HEK293 (cell line): Measurements from ENCODE around the gene CCN2.

Experiments
- CTCF ChIA-PET: fragments of 350-600 bp; formaldehyde crosslinking; extraction: SDS; loops from one replicate; lab custom pipeline; 2021; ENCODE audit warnings: antibody characterized with exemption; lab: Yijun Ruan, JAX
- POLR2A ChIA-PET: fragments of 300-600 bp; formaldehyde crosslinking; extraction: SDS; loops from one replicate; lab custom pipeline; 2020; ENCODE audit warnings: antibody characterized with exemption, inconsistent platforms; lab: Yijun Ruan, JAX
- H3K27ac ChIP-seq: fragments of 200-500 bp; sonication (Bioruptor generic); 2 replicates; pipeline ENCODE4 v1.5.1; 2014; ENCODE audit warnings: low read depth, low read length, control low read depth, inconsistent platforms; ENCODE audit errors: extremely low read depth
- H3K36me3 ChIP-seq, 2 experiments: fragments of 200-500 bp in 1 of 2; sonication (Bioruptor generic) in 1 of 2; 1 replicate in 1 of 2; 2 replicates in 1 of 2; pipeline ENCODE4 v1.5.1; 2014 to 2017; ENCODE audit warnings: inconsistent platforms in 2 of 2, low read length in 2 of 2; ENCODE audit not compliant: control insufficient read depth in 2 of 2, insufficient read depth in 1 of 2
- H3K4me1 ChIP-seq: fragments of 200-500 bp; sonication (Bioruptor generic); 2 replicates; pipeline ENCODE4 v1.5.1; 2014; ENCODE audit warnings: mild to moderate bottlenecking, low read length, inconsistent platforms; ENCODE audit not compliant: control insufficient read depth, insufficient read depth
- H3K4me3 ChIP-seq: 2 replicates; pipeline ENCODE4 v1.5.1; 2011; ENCODE audit warnings: low read depth, mild to moderate bottlenecking, control low read depth, low read length, moderate library complexity
- H3K9me3 ChIP-seq: fragments of 200-500 bp; sonication (Bioruptor generic); 2 replicates; pipeline ENCODE4 v1.5.1; 2014; ENCODE audit warnings: low read depth, low read length, inconsistent platforms; ENCODE audit not compliant: control insufficient read depth, insufficient read depth
- AEBP2 ChIP-seq: fragments of 450-650 bp; formaldehyde crosslinking; IDR thresholded peaks from 2 replicates; pipeline ENCODE4 v1.5.1; 2016; ENCODE audit warnings: missing biosample characterization, missing genetic modification characterization, borderline replicate concordance
- BCL6B ChIP-seq: fragments of 450-650 bp; formaldehyde crosslinking; IDR thresholded peaks from 2 replicates; pipeline ENCODE4 v1.5.1; 2017; ENCODE audit warnings: missing biosample characterization, missing genetic modification characterization
- KLF16 ChIP-seq: fragments of 450-650 bp; formaldehyde crosslinking; IDR thresholded peaks from 2 replicates; pipeline ENCODE4 v1.5.1; 2017; ENCODE audit warnings: missing biosample characterization, missing genetic modification characterization
- PATZ1 ChIP-seq: fragments of 450-650 bp; formaldehyde crosslinking; IDR thresholded peaks from 2 replicates; pipeline ENCODE4 v1.5.1; 2016; ENCODE audit warnings: missing biosample characterization, missing genetic modification characterization
- YY1 ChIP-seq: fragments of 450-650 bp; formaldehyde crosslinking; IDR thresholded peaks from 2 replicates; pipeline ENCODE4 v1.5.1; 2018; ENCODE audit warnings: missing biosample characterization, missing genetic modification characterization
- ZBTB21 ChIP-seq: fragments of 450-650 bp; formaldehyde crosslinking; IDR thresholded peaks from 2 replicates; pipeline ENCODE4 v1.5.1; 2017; ENCODE audit warnings: missing biosample characterization, missing genetic modification characterization
- ZBTB49 ChIP-seq: fragments of 450-650 bp; formaldehyde crosslinking; IDR thresholded peaks from 2 replicates; pipeline ENCODE4 v1.5.1; 2016; ENCODE audit warnings: missing biosample characterization, missing genetic modification characterization, low read depth
- ZBTB8A ChIP-seq: fragments of 450-650 bp; formaldehyde crosslinking; IDR thresholded peaks from 2 replicates; pipeline ENCODE4 v1.5.1; 2016; ENCODE audit warnings: missing biosample characterization, missing genetic modification characterization
- ZNF175 ChIP-seq: fragments of 450-650 bp; formaldehyde crosslinking; IDR thresholded peaks from 2 replicates; pipeline ENCODE4 v1.5.1; 2016; ENCODE audit warnings: missing biosample characterization, missing genetic modification characterization
- ZNF26 ChIP-seq: fragments of 450-650 bp; formaldehyde crosslinking; IDR thresholded peaks from 2 replicates; pipeline ENCODE4 v1.5.1; 2016; ENCODE audit warnings: missing biosample characterization, missing genetic modification characterization
- ZNF280D ChIP-seq: fragments of 450-650 bp; formaldehyde crosslinking; IDR thresholded peaks from 2 replicates; pipeline ENCODE4 v1.5.1; 2016; ENCODE audit warnings: missing biosample characterization, missing genetic modification characterization
- ZNF433 ChIP-seq: fragments of 450-650 bp; formaldehyde crosslinking; IDR thresholded peaks from 2 replicates; pipeline ENCODE4 v1.5.1; 2016; ENCODE audit warnings: missing biosample characterization, missing genetic modification characterization, low read depth
- ZNF585B ChIP-seq: fragments of 450-650 bp; formaldehyde crosslinking; IDR thresholded peaks from 2 replicates; pipeline ENCODE4 v1.5.1; 2016; ENCODE audit warnings: missing biosample characterization, missing genetic modification characterization
- ZNF596 ChIP-seq: fragments of 450-650 bp; IDR thresholded peaks from 2 replicates; pipeline ENCODE4 v1.5.0; 2018; ENCODE audit warnings: missing biosample characterization, mild to moderate bottlenecking, missing genetic modification characterization, moderate library complexity
- ZNF624 ChIP-seq: fragments of 450-650 bp; formaldehyde crosslinking; IDR thresholded peaks from 2 replicates; pipeline ENCODE4 v1.5.1; 2017; ENCODE audit warnings: missing biosample characterization, missing genetic modification characterization
- ZNF660 ChIP-seq: fragments of 450-650 bp; IDR thresholded peaks from 2 replicates; pipeline ENCODE4 v1.5.1; 2018; ENCODE audit warnings: missing biosample characterization, mild to moderate bottlenecking, missing genetic modification characterization
- ZNF670 ChIP-seq: fragments of 450-650 bp; formaldehyde crosslinking; IDR thresholded peaks from 2 replicates; pipeline ENCODE4 v1.5.1; 2016; ENCODE audit warnings: missing biosample characterization, missing genetic modification characterization, low read depth
- ZNF776 ChIP-seq: fragments of 450-650 bp; formaldehyde crosslinking; IDR thresholded peaks from 2 replicates; pipeline ENCODE4 v1.5.0; 2017; ENCODE audit warnings: missing biosample characterization, missing genetic modification characterization, borderline replicate concordance
- ZNF792 ChIP-seq: fragments of 450-650 bp; formaldehyde crosslinking; IDR thresholded peaks from 2 replicates; pipeline ENCODE4 v1.5.1; 2016; ENCODE audit warnings: missing biosample characterization, missing genetic modification characterization
- ZNF843 ChIP-seq: fragments of 450-650 bp; formaldehyde crosslinking; IDR thresholded peaks from 2 replicates; pipeline ENCODE4 v1.5.1; 2016; ENCODE audit warnings: missing biosample characterization, missing genetic modification characterization

CCN2 gene

GRCh38 chr6:131978522-131978921 is 27.4 kb upstream of the CCN2 start:
- ChIA-PET CTCF (interaction anchor here (0.7 to 1.2 kb wide), 2 partner anchors 61 to 301 kb away, joined by 4 read pairs; no protein-coding TSS in a partner anchor), POLR2A (no interaction called here)

GRCh38 chr6:131976545-131977061 is 25.4 kb upstream of the CCN2 start:
- no peak overlapping the region for H3K27ac ChIP-seq
- 0 out of 2 replicates have a peak, but pooled peaks cover 7% of the 10 kb centered on the region for H3K4me1 ChIP-seq
- POLR2A ChIA-PET = interaction anchor here (1.8 kb wide), 1 partner anchor 25 kb away, joined by 8 read pairs; the partner anchor contains the start of gene CCN2
- H3K4me3 ChIP-seq = no peak overlapping the region
- no peaks in the 10 kb centered on the region for H3K9me3 ChIP-seq
- CTCF ChIA-PET = interaction anchor here (0.6 to 1.0 kb wide), 3 partner anchors 29 to 199 kb away, joined by 3 read pairs; no protein-coding TSS in a partner anchor
- H3K36me3 ChIP-seq = no peaks in the 10 kb centered on the region
- TF ChIP-seq ZNF660 (tag by site-specific recombination) (no peak), ZNF280D (no peak), AEBP2 (no peak), ZNF792 (tag by site-specific recombination) (no peak), ZNF776 (tag by site-specific recombination) (no peak), ZNF585B (tag by site-specific recombination) (no peak), ZNF670 (tag by site-specific recombination) (no peak), ZNF433 (no peak), PATZ1 (tag by site-specific recombination) (no peak), BCL6B (no peak), ZNF26 (tag by site-specific recombination) (no peak), ZBTB49 (tag by site-specific recombination) (no peak)

More at GRCh38 chr6:131978522-131978921, 27.4 kb upstream of the CCN2 start:
- no peak overlapping the region for H3K4me3 ChIP-seq
- H3K9me3 ChIP-seq = no peaks in the 10 kb centered on the region
- H3K36me3 ChIP-seq = no peaks in the 10 kb centered on the region
- H3K27ac ChIP-seq = no peak overlapping the region
- TF ChIP-seq ZNF843 (tag by site-specific recombination) (no peak), KLF16 (tag by site-specific recombination) (no peak), YY1 (tag by site-specific recombination) (no peak), ZNF624 (tag by site-specific recombination) (no peak), ZBTB8A (tag by site-specific recombination) (no peak), ZNF175 (no peak), ZBTB49 (tag by site-specific recombination) (no peak), ZBTB21 (tag by site-specific recombination) (no peak), ZNF596 (tag by site-specific recombination) (no peak)
- H3K4me1 ChIP-seq = 0 out of 2 replicates have a peak, but pooled peaks cover 7% of the 10 kb centered on the region
